T47D (cell line): ENCODE data around the gene BSN.

ENCODE experiments used
- DNase-seq, 2 experiments: peaks; one replicate each; pipeline versions ENCODE4 v3.0.0 to v3.0.0-alpha.2; 2011 to 2012; ENCODE audit warnings: low read depth in 1 of 2, low spot score in 1 of 2
- JUND ChIP-seq: IDR thresholded peaks from 2 replicates; pipeline ENCODE4 v1.6.1; 2012; ENCODE audit warnings: low read depth
- in situ Hi-C: cut with HindIII; loops from 2 replicates; pipeline ENCODE4 v1.10.0; 2016; ENCODE audit warnings: low sequenced_read_pairs, low pct_unique_long_range_greater_than_20kb

The BSN gene

DNA sequence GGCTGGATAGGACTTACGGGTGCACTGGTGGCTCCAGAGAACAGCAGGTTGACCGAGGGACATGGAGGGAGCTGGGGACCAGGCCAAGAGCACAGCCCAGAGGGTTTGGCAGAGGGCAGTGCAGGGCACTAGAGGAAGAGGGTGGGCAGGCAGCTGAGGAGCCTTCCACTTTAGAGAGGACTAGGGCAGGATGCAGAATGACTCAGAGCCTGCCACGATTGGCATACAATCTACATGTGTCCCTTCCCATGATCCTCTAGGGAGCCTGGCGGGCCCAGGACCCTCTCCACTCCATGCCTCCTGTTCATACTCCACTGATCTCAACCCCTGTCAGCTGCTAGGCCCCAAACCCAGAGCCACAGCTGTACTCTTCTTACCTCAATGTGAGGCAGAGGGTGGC is 105.5 kb downstream of the BSN start:
- no peak for DNase-seq
- in situ Hi-C loops = no loop called here
- no peak for TF ChIP-seq JUND

DNA sequence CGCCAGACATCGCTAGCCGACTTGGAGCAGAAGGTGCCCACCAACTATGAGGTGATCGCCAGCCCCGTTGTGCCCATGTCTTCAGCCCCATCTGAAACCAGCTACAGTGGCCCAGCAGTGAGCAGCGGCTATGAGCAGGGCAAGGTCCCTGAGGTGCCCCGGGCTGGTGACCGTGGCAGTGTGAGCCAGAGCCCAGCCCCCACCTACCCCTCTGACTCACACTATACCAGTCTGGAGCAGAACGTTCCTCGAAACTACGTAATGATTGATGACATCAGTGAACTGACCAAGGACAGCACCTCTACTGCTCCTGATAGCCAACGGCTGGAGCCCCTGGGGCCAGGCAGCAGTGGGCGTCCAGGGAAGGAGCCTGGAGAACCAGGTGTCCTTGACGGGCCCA is 107.0 kb downstream of the BSN start:
- in situ Hi-C loops = no loop called here
- no peak for DNase-seq
- no peak for TF ChIP-seq JUND

DNA sequence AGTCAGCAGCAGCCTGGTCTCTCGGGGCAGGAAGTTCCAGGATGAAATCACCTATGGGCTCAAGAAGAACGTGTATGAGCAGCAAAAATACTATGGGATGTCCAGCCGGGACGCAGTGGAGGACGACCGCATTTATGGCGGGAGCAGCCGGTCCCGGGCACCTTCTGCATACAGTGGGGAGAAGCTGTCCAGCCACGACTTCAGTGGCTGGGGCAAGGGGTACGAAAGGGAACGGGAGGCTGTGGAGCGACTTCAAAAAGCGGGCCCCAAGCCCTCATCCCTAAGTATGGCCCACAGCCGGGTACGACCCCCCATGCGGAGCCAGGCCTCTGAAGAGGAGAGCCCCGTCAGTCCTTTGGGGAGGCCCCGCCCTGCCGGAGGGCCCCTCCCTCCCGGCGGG is 107.7 kb downstream of the BSN start:
- in situ Hi-C loops = no loop called here
- DNase-seq = no peak
- no peak for TF ChIP-seq JUND

DNA sequence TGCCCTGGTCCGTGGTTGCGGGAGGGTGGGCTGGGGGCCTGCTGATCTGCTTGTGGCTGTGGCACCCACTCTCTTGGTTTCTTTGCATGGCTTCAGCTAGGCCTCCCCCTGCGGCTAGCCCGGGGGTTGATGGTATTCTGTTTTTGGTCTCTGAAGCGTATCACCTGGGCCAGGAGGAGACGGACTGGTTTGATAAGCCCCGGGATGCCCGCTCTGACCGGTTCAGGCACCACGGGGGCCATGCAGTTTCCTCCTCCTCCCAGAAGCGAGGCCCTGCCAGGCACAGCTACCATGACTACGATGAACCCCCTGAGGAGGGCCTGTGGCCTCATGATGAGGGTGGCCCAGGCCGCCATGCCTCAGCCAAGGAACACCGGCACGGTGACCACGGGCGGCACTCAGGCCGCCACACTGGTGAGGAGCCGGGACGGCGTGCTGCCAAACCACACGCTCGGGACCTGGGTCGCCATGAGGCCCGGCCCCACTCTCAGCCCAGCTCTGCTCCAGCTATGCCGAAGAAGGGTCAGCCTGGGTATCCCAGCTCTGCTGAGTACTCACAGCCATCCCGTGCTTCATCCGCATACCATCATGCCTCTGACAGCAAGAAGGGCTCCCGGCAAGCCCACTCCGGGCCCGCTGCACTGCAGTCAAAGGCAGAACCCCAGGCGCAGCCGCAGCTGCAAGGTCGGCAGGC is 108.6 kb downstream of the BSN start:
- TF ChIP-seq JUND = no peak
- DNase-seq = no peak
- in situ Hi-C loops = no loop called here

DNA sequence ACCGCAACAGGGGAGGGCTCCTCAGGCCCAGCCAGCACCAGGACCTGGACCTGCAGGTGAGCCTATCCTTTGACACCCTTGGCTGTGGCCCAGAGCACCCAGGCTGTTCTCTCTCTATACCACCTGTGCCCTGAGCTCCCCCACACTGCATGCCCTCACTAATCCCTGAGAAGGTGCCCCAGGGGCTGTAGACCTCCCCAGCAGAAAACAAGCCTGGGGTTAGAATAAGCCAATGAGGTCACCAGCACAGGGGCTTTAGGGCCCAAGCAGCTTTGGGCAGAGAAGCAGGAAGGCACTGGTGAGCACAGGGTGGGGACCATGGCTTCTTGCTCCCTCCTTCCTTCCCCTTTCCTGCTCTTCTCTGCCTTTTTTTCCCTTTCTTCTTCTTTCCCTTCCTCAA is 109.6 kb downstream of the BSN start:
- in situ Hi-C loops = no loop called here
- TF ChIP-seq JUND = no peak

DNA sequence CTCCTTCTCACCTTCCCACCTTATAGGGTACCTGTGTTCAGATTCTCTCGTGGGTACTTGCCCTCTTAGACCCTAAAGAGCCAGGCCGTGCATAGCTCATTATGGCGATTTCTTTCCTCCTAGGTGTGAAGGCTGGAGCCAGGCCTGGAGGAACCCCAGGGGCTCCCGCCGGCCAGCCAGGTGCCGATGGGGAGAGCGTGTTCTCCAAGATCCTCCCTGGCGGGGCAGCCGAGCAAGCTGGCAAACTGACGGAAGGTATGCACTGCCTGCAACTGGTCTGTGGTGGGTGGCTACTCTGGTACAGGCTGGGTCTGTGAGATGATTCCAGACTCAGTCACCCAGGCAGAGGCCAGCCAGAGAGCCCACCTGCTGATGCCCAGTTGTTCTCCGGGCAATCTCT is 110.0 kb downstream of the BSN start:
- in situ Hi-C loops = no loop called here
- no peak for TF ChIP-seq JUND
- DNase-seq = no peak

More for the DNA sequence above, 109.6 kb downstream of the BSN start:
- DNase-seq = no peak

DNA sequence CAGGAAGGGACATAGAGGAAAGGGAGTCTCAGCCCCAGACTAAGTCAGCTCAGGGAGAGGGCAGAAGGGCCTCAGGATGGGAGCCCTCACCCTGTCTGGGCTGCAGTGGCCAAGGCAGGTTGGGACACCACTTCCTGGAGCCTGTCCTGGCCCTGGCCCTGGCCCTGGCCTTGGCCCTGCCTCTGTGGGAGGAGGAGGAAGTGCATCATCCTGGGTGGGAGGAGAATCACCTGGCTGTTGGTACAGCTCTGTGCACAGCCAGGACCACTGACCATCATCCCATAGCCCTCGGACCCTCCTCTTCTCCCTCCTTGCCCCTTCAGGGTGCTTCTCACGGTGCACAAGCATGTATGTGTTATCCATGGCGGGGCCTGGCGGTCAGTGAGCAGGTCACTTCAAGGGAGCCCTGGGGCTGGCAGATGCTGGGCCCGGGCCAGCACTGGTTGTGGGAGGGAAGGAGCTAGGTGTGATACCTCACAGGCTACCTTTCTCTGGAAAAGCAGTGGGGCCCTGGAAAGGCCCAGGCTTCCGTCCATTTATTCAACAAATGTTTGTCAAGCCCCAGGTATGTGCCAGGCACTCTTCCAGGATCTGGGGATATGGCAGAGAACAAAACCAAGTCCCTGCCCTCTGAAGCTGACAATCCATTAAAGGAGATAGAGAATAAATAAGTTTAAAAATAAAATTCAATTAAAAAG is 111.7 kb downstream of the BSN start:
- TF ChIP-seq JUND = no peak
- DNase-seq = no peak
- in situ Hi-C loops = no loop called here

DNA sequence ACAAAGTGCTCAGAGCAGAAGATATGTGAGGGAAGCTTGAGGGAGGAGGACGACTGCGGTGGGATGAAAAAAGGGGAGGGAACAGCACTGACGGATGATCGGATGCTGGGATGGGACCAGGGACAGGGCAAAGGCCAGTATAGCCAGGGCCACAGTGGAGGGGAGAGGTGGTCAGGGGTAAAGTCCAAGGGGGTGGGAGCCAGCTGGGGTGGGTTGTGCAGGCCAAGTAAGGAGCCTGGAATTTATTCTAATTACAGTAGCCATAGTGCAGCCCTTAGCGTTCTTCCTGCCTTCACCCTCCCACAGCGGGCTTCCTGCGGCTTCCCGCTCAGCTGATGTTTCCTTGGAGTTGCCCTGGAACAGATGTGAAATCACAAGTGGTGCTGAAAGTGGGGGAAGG is 112.3 kb downstream of the BSN start:
- no peak for DNase-seq
- no peak for TF ChIP-seq JUND
- in situ Hi-C loops = no loop called here

DNA sequence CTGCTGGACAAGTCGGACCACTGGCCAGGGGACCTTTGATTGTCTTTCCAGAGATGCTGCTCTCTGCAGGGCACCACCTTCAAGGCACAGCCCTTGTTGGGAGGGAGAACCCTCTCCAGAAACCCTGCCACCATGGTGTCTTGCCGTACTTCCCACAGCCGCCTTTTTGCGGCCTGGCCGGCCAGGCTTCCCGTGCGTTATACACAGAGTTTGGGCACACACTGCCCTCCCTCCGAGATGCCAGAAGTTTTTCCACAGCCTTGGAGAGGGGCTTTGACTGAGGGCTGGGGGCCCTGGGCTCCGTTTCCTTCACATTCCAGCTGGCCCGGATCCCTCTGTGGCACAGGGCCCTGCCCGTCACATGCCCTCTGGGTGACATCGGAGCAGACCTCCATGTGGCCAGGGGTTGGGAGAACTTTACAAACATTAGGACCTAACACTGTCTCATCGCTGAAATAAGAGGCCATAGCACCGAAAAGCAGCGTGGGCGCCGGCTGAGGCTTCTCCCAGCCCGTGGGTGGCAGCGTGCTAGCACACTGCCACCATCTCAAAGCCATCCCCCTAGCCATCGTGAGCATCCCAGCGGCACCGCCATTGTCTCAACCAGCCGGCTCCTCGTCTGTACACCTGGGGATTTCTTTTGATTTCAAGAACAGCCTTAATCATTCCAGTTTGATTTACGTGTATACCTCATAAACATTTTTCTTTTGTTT is 113.6 kb downstream of the BSN start:
- in situ Hi-C loops = no loop called here
- no peak for TF ChIP-seq JUND

DNA sequence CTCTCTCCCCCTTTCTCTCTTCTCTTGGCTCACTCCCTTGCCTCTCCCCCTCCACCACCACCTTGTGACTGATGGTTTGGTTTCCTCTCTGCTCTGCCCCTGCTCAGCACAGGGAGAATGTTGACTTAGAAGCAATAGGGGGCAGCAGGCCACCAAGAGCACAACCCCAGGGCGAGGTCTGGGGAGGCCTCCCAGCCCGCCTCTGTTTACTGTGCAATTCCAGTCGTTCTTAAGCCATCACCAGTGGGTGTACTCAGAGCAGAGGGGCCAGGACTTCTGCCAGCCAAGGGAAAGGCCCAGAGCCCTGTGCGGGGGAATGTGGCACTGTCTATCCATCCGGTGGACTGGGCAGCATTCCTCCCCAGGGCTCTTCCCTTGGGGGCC is 114.1 kb downstream of the BSN start:
- in situ Hi-C loops = no loop called here
- no peak for TF ChIP-seq JUND
- no peak for DNase-seq

More for the DNA sequence above, 113.6 kb downstream of the BSN start:
- no peak for DNase-seq

DNA sequence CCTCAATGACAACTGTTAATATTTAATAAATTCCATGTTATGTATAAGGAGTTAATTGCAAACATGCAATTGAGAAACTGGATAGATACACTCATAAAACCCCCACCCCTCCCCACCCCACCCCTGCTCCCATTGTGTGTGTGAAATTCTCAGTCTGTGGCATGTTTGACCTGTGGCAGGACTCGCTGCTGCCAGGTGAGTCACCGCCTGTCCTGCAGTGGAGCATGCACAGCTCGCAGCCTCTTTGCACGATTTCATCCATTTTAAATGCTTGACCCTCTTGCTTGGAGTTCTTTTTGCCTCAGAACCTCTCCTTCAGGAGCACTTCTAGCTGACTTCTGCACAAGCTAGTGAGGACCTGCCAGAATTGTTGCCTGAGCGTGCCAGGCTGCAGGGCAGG is 114.6 kb downstream of the BSN start:
- peak in 1 of 2 experiments; percentile 19 for DNase-seq
- no peak for TF ChIP-seq JUND
- in situ Hi-C loops = no loop called here

DNA sequence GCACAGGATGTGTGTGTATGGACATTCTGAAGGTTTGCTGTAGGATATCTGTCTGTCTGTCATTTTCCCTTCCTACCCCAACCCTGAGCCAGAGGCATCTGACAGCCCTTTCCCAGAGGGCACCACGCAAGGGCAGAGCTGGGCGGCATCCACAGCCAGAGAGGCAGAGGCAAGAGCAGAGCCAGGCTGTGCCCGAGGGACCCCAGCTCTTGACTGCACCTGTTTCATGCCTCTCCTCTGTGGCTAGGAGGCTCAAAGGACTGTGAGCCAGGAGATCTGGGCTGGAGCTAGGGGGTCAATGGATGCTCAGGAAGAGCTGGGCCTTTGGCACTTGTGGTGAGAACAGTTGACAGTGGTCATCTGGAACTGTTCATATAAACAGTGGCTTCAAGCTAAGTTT is 115.1 kb downstream of the BSN start:
- in situ Hi-C loops = no loop called here
- TF ChIP-seq JUND = no peak
- no peak for DNase-seq

DNA sequence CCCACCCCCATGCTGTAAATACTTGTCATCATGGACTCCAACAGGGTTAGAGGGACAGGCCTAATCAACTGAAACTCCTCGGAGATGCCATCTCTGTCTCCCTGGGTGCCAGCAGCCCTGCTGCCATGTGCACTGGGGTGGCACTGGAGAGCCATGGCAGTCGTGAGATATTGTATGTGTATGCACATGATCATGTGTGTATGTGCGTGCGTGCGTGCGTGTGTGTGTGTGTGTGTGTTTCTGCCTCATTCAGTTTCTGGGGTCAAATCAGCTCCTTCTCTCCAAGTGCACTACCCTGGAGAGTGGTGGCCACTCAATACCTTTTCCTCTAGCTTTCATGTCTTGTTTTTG is 116.6 kb downstream of the BSN start:
- DNase-seq = no peak
- no peak for TF ChIP-seq JUND
- in situ Hi-C loops = no loop called here
